HFF-Myc (cell line): ENCODE data around the gene FAM217B.

Experiments
- DNase-seq: peaks from one replicate; pipeline ENCODE4 v3.0.0-alpha.2; 2011; ENCODE audit warnings: low read depth; ENCODE audit errors: extremely low read depth
- H3K4me3 ChIP-seq: replicated peaks from 2 replicates; pipeline ENCODE4 v1.5.1; 2011; ENCODE audit warnings: low read depth, mild to moderate bottlenecking, control low read depth, low read length
- TF ChIP-seq, protein P1 (sequence below): IDR thresholded peaks from 2 replicates; pipeline ENCODE4 v1.5.1; 2012; ENCODE audit warnings: mild to moderate bottlenecking, low read depth, low read length, control low read depth; ENCODE audit errors: missing control alignments

FAM217B gene

DNA sequence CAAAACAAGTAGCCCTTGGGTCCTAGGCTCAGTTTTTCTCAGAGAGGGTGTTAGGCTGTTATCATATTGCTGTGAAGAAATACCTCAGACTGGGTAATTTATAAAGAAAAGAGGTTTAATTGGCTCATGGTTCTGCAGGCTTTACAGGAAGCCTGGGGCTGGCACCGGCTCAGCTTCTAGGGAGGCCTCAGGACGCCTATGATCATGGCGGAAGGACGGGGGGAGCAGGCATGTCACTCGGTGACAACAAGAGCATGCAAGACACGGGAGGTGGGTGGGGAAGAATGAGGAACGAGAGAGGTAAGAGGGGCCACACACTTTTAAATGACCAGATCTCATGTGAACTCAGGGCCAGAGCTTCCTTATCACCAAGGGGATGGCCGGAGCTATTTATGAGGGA lies 45.0 kb downstream of the FAM217B start:
- TF ChIP-seq, protein P1, sequence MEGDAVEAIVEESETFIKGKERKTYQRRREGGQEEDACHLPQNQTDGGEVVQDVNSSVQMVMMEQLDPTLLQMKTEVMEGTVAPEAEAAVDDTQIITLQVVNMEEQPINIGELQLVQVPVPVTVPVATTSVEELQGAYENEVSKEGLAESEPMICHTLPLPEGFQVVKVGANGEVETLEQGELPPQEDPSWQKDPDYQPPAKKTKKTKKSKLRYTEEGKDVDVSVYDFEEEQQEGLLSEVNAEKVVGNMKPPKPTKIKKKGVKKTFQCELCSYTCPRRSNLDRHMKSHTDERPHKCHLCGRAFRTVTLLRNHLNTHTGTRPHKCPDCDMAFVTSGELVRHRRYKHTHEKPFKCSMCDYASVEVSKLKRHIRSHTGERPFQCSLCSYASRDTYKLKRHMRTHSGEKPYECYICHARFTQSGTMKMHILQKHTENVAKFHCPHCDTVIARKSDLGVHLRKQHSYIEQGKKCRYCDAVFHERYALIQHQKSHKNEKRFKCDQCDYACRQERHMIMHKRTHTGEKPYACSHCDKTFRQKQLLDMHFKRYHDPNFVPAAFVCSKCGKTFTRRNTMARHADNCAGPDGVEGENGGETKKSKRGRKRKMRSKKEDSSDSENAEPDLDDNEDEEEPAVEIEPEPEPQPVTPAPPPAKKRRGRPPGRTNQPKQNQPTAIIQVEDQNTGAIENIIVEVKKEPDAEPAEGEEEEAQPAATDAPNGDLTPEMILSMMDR = no peak
- no peak overlapping the region for H3K4me3 ChIP-seq
- no peak for DNase-seq

GRCh38 chr20:59985864-59986263 lies 45.7 kb downstream of the FAM217B start:
- TF ChIP-seq, protein P1 = peak; percentile 20
- no peak for DNase-seq
- H3K4me3 ChIP-seq = no peak overlapping the region

- DNase-seq = no peak
- TF ChIP-seq, protein P1 = no peak
- H3K4me3 ChIP-seq = no peak overlapping the region
Measured at GRCh38 chr20:59987135-59987534, 46.9 kb downstream of the FAM217B start.

GRCh38 chr20:59988141-59988540 lies 48.0 kb downstream of the FAM217B start:
- no peak for DNase-seq
- H3K4me3 ChIP-seq = no peak overlapping the region
- TF ChIP-seq, protein P1 = no peak

- H3K4me3 ChIP-seq = no peak overlapping the region
- TF ChIP-seq, protein P1 = peak; percentile 9
- no peak for DNase-seq
Measured at GRCh38 chr20:59992526-59993084, 52.4 kb downstream of the FAM217B start.

GRCh38 chr20:59993736-59994430 lies 53.7 kb downstream of the FAM217B start:
- no peak for DNase-seq
- TF ChIP-seq, protein P1 = no peak
- H3K4me3 ChIP-seq = no peak overlapping the region

DNA sequence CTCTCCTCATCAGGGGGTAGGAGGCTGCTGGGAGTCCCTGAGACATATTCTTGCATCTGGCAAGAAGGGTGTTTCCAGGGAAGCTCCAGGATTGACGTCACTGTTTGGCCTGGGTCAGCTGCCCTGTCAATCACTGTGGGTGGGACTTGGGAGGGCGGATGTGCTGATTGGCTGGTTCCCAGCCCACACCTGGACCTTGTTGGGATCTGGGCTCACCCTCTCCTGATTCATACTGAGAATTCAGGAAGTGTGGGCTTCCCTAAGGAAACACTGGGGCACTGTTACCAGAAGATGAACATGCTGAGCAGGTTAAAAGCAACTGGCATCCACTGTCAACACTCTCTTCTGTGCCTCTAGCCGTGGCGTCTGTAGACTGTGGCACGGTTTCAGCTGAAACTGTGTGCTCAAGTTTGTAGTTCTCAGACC lies 54.5 kb downstream of the FAM217B start:
- peak; percentile 69 for DNase-seq
- TF ChIP-seq, protein P1 = no peak
- no peak overlapping the region for H3K4me3 ChIP-seq
